ENCODE data around the gene ATP9B.
"Not testable (repeated sequence)": the region's sequence is repeated elsewhere in the genome, so short reads cannot be mapped to it uniquely, and the experiment has no call there.

Gene ATP9B

DNA sequence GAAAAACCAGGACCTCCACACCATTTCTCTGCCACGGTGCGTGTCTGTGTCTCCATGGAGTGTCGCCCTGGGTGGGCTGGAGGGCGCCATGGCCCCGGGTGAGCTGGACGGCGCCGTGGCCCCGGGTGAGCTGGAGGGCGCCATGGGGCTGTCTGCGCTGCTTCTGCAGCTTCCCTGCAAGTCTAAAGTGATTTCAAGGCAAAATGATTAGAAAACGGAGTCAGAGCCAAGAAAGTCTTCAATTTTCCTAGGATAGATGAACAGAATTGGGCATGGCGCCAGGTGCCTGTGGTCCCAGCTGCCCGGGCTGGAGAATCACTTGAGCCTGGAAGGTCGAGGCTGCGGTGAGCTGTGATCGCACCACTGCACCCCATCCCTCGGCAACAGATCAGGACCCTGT lies 298.8 kb downstream of the ATP9B start:
- peak in 1 of 2 experiments; percentile 47 for DNase-seq

DNA sequence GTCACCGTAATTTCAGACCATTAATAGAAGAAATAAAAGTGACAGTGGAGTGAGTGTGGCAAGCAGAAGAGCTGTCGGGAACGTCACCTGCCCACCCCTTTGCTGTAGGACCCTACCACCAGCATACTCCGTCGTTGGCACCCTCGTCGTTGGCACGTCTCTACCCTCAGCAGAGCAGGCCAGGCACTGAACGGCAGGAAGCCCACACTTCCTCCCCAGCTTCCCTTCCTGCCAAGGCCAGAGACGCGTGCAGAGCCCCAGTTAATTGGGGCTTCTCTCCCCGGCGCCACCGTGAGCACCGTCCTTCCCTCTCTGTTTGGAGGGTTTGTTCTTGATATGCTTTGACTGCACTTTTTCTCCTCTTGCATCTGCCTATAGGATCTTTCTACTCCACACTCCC lies 299.5 kb downstream of the ATP9B start:
- DNase-seq, result no peak

DNA sequence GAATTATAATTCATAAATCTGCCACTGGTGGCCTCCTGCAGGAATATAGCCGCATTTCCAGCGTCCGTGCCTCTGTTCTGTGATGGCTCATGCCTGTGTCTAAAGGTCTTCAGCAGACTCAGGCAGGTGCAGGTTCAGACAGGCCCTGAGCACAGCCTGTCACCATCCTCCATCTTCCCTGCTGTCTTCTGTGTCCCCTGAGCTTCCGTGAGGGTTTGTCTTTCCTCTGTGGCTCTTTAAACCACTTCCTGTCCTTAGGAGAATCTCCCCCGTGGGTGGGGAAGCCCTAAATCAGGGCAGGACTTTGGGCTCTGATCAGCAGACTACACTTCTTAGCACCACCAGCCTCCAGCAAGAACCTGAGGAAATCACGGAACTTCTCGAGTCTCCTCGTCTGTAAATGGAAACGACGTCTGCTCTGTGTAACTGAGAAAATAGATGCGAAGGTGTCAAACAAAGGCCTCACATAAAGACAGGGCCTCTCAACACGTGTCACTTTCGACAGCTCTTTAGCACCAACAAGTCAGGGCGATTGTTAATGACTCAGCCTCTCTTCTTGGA lies 302.4 kb downstream of the ATP9B start:
- no peak for DNase-seq

DNA sequence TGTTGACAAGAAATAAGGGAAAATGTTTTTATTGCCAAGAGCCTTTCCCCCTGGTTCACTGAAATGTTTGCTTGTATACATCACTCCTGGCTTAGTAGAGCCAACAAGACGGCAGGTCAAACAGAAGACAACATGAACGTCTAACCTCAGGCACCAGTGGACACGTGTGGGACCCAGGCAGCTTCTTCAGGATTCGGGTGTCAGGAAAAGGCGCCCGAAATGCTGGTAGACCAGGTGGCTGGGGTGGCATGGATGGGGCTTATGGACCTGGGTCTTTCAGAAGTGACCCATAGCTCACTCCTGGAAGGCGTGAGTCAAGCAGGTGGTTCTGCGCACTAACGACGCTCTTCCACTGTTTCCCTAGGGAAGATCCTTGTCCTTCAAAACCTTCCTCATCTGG lies 303.3 kb downstream of the ATP9B start:
- no peak for DNase-seq

DNA sequence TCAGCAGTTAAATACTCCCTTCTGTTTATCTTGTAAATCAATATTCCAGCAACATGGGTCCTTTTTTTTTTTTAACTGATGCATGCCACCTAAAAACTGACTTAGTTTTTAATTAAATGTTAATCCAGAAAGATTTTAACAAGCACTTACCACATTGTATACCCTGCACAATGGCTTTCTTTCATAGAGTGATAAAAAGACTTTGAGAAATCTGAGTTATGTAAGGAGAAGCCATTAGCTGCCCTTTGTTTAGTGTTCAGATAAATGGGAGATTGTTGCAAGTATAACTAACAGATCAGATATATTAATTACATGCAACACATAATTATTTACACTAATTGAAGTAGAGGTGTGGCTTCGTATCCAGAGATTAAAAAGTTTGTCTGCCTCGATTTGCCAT lies 303.8 kb downstream of the ATP9B start:
- no peak for DNase-seq

DNA sequence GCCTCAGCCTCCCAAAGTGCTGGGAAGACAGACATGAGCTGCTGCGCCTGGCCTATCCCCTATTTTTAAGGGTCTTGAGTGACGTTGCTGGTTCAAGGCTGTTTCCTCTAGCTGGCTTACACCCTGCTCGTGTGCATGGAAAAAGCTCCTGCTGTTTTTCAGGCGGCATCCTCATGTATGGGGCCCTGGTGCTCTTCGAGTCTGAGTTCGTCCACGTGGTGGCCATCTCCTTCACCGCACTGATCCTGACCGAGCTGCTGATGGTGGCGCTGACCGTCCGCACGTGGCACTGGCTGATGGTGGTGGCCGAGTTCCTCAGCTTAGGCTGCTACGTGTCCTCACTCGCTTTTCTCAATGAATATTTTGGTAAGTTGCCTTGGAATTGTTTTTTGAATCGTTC lies 304.5 kb downstream of the ATP9B start:
- DNase-seq, result no peak

DNA sequence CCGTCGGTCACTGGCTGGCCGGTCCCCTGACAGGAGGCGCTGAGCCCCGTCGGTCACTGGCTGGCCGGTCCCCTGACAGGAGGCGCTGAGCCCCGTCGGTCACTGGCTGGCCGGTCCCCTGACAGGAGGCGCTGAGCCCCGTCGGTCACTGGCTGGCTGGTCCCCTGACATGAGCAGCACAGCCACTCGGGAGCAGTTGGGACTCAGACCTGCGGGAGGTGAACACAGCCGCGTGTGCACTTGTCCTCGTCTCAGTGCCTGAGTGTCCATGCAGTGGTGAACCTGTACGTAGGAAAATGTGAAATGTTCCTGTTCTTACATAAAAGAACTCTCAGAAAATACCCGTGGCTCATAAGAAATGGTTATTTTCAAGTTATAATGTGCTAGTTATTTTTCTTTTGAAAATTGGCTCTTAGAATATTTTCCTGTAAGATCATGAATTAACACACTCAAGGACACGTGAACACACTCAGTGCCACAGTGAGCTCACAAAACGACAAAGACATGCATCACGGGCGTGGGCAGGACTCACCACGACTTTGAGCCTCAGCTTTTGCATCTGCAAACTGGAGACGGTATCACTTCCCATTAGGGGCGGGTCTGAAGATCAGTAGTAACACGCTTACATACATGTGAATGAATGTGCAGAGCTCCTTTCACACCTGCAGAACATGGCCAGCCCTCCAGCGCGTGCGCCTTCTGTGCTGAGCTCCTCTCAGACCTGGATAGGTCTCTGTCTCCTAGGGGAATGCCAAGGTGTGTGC lies 305.4 kb downstream of the ATP9B start:
- no peak for DNase-seq

DNA sequence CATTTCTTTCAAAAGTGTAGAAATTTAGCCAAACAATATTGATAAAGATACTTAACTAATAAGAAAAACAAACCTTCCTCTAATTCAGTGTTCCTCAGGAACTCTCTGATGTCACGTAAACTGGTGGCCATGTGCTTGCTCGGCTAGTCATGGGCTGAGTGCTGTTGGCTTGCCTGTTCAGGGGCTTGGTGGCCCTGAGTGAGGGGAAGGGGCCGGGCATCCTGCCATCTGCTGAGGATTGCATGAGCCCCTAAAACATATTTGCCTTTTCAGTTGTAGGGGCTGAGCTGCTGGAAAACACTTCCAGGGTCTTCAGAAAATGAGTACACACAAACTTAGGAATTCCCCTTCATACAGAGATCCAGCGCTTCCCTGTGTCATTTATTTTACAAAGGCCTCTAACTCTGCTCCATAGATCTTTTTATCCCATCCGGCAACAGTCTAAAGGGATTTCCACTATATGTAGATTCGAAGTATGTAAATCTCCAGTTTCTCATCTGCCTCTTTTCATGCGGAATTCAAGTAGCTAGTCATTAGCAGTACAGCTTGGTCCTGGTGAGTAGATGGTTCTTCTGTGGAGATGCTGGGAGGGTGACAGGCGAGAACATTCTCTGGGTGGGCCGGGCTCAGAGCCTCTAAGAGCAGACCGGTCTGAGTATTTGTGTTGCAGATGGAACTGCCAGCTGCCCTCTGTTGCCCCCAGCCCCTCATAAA lies 306.4 kb downstream of the ATP9B start:
- no peak for DNase-seq

DNA sequence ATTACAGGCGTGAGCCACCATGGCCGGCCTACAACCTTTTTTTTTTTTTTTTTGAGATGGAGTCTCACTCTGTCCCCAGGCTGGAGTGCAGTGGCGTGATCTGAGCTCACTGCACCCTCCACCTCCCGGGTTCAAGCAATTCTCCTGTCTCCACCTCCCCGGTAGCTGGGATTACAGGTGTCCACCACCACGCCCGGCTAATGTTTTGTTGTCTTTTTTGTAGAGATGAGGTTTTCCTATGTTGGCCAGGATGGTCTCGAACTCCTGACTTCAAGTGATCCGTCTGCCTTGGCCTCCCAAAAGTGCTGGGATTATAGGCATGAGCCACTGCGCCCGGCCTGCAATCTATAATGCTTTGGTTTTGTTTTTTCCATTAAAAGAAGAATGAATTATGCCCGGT lies 307.5 kb downstream of the ATP9B start:
- not testable (repeated sequence) for DNase-seq

DNA sequence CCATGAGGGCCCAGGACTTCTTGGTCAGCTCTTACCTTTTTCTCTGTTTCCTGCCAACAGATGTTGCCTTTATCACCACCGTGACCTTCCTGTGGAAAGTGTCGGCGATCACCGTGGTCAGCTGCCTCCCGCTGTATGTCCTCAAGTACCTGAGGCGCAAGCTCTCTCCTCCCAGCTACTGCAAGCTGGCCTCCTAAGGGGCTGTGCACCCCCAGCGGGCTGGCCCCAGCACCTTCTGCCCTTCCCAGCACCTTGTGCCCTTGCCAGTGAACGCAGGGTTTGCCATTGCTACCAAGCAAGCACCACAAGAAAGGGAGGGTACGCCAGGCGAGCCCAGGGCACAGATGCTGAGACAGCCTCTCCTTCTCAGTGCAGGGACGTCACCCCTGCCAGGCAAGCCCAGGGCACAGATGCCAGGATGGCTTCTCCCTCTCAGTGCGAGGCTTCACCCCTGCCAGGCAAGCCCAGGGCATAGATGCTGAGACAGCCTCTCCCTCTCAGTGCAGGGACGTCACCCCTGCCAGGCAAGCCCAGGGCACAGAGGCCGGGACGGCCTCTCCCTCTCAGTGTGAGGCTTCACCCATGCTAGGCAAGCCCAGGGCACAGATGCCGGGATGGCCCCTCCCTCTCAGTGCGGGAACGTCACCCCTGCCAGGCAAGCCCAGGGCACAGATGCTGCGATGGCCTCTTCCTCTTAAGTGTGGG lies 308.1 kb downstream of the ATP9B start:
- no peak for DNase-seq

DNA sequence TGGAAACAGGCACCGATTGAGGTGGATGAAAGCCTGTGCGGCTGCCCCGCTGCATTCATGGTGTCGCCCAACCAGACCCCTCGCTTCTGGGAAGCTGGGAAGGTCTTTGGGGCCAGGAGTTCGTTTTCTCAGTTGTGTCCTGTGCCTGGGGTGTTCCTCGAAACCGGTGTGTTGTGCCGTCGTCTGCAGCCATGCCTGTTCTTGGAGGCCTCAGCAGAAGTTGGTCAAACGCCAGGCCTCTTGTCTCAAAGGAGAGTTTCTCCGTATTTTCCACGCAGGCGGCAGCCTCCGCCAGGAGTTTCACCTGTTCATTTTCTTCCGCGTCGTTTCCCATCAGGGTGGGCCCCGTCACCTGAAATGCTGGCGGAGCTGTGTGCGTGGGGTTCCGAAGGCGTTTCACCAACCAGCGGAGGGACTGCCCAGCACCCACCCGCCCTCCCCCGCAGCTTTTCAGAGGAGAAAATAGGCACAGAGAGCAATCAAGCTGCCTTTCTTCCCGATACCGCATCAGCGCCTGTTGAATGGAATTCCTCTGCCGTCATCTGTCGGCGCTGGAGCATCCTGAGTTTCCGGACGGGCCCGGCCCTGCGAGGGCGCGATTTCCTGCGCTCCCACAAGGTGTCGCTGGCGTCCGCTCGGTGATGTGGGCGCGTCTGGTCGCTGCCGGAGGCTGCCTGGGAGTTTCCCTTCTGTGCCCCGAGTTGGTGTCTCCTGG lies 309.5 kb downstream of the ATP9B start:
- DNase-seq, result peak in 1 of 2 experiments; percentile 37

DNA sequence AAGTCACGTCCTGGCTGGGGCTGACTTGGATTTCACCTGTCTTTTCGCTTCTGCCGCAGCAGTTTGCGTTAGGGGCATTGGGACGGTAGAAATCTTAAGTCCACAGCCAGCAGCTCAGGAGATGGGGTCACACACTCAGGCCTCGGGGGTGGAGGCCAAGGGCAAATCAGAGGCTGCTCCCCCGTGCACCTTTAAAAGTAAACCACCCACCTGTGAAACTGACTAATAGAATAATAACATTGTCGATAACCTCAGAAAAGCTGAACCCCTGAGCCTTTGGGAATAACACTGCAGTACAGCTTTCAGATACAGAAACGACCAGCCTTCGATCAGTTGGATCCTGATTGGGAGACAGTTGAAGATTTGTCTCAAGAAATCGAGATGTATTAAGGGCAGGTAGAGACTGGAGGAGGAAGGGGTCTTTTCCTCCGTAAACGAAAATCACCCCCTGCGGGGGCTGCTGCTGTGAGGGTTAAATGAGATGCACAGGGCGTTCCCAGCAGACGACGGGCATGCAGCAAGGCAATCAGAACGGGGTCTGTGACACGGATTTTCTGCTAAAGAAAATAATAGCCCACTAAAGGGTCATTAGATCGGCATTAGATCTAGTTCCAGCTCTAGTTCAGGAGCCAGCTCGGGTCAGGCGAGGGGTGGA lies 310.2 kb downstream of the ATP9B start:
- no peak for DNase-seq

DNA sequence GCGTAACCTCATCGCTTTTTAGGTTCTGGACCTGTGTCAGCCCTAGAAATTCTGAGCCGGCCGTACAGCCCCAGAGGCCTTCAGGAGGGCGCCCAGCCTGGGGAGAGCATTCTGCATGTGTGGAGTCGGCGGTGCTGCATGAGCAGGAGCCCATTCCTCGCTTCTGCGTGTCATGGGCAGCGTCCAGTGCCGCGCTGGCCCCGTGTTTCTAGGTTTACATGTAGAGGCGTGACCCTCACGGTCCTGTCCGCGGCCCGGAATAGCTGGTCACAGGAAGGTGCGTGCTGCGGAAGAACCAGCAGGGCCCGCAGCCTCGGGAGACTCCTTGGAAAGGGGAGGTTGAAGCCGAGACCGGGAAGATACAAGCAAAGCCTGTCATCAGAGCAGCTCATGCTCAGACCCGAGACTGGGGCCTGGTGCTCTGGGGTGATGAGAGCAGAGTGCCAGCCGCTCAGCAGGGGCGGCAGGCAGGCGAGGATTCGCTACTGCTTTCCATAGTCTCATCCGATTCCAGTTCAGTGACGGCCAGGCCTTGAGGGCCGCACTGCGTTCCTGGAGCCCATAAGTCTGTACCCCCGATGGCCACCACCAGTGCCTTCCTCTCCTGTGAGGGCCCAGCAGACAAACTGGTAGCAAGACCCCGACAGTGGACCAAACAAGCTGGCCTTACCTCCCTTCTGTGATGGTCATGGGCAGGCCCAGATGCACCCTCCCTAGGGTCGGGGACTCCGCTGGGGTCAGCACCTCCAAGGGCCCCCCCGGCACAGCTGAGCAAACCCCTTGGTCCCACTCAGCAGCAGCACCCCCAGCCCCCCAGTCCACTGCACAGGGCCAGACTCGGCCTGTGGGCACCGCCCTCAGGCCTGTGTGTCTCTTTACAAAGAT lies 311.0 kb downstream of the ATP9B start:
- no peak for DNase-seq

DNA sequence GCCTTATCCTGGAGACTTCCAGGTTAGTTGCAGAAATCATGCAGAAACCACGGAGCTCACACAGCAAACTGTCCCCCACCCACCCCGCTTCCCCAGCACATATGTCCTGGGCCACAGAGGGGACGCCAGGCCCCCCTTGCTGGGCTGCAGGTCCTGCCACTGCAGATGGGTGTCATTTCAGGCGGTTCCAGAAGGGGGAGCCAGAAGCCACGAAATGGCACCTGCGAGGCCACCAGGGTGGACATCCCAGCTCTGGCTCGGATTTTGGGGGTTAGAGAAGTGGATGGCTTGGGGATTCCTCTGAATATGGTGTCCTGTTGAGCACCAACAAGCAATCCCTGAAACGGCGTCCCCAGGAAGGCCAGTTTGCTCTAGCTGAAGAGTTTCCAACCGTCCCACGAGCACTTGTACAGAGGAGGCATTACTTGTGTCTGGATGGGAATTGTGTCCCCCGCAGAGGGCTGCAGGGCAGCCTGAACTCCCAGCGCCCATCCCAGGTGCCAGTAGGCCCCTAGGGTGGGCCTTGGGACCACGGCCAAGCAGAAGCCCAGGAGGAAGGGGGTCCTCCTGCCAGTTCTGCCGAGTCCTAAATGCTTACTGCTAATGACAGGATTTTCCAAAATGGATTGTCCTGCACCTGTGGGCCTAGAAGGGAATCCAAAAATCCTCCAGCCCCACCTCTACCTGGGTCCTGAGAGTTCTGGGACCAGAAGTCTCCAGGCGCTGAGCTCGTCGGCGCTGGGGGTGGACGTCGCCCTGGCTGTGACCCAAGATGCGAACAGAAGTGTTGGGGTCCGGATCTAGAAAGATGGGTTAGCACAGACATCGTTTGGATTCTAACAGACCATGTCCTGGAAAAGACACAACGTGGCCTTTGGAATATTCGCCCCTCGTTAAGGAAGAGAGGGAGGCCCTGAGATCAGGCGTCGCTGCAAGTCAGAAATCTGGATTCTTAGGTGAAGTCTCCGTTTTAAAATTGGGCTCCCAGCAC lies 311.9 kb downstream of the ATP9B start:
- DNase-seq, result peak in 1 of 2 experiments; percentile 49

DNA sequence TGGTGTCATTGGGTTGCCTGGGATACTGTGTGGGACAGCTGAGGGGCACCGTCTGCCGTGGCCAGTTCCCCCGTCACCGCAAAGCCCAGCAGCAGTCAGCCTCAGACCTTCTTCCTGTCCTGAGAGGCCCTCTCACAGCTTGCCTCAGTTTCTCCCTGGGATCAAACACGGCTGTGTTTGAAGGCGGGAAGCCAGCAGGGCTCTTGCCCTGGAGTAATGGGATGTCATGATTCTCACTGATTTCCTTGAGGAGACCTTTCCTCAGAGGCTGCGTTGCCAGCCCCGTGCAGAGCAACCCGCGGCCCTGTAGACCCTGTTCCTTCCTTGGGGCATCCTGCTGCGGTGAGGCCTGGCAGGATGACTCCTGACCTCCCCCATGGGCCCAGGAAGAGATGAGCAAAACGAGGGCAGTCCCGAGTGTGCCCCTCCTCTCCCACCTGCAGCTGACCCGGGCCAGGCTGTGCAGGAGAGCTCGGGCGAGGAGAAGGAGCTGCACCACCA lies 312.7 kb downstream of the ATP9B start:
- no peak for DNase-seq

DNA sequence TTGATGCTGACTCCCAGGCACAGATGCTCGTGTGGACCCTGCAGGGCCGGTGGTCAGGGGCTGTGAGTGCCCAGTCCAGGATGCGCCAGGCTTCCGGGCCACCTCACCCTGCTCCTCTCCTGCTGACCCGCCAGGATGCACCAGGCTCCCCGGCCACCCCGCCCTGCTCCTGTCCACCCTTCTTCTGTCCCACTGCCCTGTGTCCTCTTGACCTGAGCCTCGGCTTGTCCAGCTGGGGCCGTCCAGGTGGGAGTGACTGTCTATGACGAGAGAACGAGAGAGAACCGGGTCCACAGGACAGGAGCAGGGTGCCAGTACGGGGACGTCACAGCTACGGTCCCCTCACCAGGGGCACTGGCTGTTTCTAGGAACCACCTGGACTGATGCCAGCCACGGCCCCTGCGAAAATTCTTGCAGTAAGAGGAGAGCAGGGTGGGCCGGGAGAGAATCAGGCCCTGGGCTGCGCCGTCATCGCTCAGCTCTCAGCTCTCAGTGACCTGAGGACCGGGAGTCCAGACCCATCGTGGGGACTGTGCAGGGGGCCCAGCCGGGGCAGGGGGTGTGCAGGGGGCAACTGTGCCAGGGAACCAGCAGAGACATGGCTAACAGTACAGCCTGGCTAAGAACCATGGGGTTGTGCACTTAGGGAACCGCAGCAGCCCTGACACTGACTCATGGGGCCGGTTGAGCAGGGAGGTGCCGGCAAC lies 313.6 kb downstream of the ATP9B start:
- no peak for DNase-seq

DNA sequence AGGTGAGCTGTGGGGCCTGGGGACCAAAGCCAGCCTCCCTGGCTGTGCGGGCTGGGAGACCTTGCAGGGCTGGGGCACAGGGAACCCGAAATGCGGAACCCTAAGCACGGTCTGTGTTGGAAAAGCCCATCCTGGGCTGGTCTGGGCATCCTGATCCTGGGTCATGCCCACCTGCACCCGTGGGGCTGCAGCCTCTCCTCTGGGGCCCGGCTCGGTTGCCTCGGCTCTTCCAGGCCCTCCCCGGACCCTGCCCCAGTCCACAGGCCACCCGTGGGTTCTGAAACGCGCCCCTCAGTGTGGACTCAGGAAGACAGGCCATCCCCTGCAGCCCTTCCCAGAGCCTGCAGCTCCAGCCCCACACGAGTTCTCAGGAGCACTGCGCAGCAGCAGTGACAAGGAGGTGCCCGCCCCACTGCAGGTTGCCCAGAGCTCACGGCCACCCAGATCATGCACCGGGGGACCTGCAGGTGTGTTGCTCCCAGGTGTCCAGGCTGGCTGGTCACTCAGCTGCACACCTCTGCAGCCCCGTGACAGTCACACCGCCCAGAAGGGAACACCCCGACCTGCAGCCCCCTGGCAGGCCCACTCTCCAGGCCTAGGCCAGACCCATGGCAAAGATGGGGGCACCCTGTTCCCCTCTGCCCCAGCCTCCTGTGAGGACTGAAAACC lies 314.3 kb downstream of the ATP9B start:
- no peak for DNase-seq

DNA sequence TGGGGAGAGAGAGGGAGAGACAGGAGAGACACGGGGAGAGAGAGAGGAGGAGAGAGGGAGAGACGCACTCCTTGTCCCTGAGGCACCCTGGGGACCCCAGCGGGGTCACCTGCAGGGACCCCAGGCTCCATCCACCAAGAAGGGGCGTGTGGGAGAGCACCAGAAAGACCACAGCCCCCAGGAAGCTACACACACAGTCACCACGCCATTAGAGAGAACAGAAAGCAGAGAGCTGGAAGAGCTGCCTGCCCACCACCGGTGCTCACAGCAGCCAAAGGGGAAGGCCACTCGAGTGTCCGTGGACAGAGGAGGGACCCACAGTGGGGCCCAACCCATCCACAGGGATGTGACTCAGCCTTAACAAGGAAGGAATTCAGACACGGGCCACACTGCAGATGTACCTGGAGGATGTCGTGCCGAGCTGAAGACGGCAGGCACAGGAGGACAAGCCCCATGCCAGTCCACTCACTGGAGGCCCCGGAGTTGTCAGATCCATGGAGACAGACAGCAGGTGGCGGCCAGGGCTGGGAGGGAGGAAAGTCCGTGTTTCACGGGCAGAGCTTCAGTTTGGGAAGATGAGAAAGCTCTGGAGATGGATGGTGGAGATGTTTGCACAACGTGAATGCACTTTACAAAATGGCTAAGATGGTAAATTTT lies 315.1 kb downstream of the ATP9B start:
- no peak for DNase-seq
